ENCODE measurements around the gene PDIA5. TPM values are rescaled to one million over a fixed set of nuclear protein-coding genes. Genes with fewer than 3 reads are reported as not detected.

PDIA5 gene
- total and polyA plus RNA-seq, 9 donors = 11.2 to 58.3 (median 24.3) TPM

DNA sequence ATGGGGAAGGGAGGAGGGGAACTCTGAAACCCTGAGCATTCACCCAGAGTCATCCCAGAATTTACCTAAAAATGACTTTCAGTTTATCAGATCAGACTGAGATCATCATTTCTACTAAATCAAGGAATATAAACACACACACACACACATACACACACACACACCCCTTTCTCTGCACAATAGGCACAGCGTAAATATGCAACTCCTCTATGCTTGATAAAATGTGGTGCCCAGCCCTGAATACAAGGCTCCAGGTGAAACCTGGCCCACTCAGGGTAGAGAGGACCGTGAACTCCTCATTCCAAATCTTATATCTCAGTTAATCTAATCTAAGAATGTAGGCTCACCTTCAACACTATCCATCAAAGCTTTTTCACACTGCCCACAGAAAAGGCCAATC is 103.1 kb downstream of the PDIA5 start:
- Histone ChIP-seq H3K4me3 (no peak overlapping the region), H3K27ac (no peak overlapping the region), H3K36me3 (no peaks in the 10 kb centered on the region), H3K9me3 (no peaks in the 10 kb centered on the region), H3K4me1 (ENCODE audit: insufficient read depth) (no peaks in the 10 kb centered on the region), H3K27me3 (no peaks in the 10 kb centered on the region)
- TF ChIP-seq POLR2A (IDR thresholded peaks at IDR 0.05) = no peak
- no peak for TF ChIP-seq EP300 (IDR thresholded peaks at IDR 0.05)
- TF ChIP-seq, protein P1, sequence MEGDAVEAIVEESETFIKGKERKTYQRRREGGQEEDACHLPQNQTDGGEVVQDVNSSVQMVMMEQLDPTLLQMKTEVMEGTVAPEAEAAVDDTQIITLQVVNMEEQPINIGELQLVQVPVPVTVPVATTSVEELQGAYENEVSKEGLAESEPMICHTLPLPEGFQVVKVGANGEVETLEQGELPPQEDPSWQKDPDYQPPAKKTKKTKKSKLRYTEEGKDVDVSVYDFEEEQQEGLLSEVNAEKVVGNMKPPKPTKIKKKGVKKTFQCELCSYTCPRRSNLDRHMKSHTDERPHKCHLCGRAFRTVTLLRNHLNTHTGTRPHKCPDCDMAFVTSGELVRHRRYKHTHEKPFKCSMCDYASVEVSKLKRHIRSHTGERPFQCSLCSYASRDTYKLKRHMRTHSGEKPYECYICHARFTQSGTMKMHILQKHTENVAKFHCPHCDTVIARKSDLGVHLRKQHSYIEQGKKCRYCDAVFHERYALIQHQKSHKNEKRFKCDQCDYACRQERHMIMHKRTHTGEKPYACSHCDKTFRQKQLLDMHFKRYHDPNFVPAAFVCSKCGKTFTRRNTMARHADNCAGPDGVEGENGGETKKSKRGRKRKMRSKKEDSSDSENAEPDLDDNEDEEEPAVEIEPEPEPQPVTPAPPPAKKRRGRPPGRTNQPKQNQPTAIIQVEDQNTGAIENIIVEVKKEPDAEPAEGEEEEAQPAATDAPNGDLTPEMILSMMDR (IDR thresholded peaks at IDR 0.05) = no peak
- no peak for DNase-seq
- intact Hi-C loops (cut with DNase I) = no loop called here
- WGBS, 3 donors = 52 to 96% (median 52%) methylated on average over 2 of the region's 2 CpGs

DNA sequence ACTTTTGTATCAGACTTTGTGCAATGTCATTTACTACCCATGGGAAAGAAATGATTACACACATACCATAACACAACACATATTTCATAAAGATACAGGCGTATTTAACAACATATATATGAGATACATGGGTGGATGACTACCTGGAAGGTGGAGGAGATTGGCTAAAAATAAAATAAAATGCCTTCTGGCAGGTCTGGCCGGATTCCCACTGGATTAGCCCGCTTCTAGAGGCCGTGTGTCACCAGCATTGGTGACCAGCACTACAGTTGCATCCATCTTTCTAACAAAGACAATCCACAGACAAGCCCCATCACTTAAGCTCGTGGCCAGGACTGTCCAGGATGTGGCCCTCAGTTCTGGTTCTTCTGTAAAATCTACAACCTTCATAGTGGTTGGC is 114.0 kb downstream of the PDIA5 start:
- Histone ChIP-seq H3K4me3 (no peak overlapping the region), H3K36me3 (no peaks in the 10 kb centered on the region), H3K27me3 (no peaks in the 10 kb centered on the region), H3K9me3 (no peaks in the 10 kb centered on the region), H3K27ac (no peak overlapping the region), H3K4me1 (ENCODE audit: insufficient read depth) (no peaks in the 10 kb centered on the region)
- WGBS, 3 donors = 90 to 97% (median 96%) methylated on average over 5 of the region's 5 CpGs
- no peak for DNase-seq
- TF ChIP-seq EP300 (IDR thresholded peaks at IDR 0.05) (no peak), POLR2A (IDR thresholded peaks at IDR 0.05) (no peak)
- TF ChIP-seq, protein P1 (IDR thresholded peaks at IDR 0.05) = no peak
- intact Hi-C loops (cut with DNase I) = no loop called here

DNA sequence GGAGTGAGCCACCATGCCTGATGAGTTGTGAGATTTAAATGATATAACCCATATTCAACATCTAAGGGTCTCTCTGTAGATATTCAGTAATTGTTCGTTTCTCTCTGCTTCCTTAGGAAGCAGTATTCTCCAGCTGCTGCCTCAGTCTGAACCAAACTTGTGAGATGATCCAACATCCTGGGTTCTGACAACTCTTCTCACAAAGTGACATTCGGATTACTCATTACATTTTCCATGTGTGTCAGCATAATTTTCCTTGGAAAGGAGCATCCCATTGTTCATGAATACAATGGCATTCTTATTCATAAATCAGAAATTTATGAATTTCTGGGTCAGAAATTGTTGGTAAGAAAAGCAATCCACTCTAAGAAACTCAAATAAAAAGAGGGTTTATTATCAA is 119.9 kb downstream of the PDIA5 start:
- no peaks in the 10 kb centered on the region for H3K36me3 ChIP-seq
- H3K4me1 ChIP-seq (ENCODE audit: insufficient read depth) = no peaks in the 10 kb centered on the region
- no peak for TF ChIP-seq EP300 (IDR thresholded peaks at IDR 0.05)
- TF ChIP-seq, protein P1 (IDR thresholded peaks at IDR 0.05) = no peak
- TF ChIP-seq POLR2A (IDR thresholded peaks at IDR 0.05) = no peak
- H3K27me3 ChIP-seq = no peaks in the 10 kb centered on the region
- DNase-seq = no peak
- H3K9me3 ChIP-seq = no peaks in the 10 kb centered on the region
- 75 to 87% (median 87%) methylated on average over 2 of the region's 2 CpGs for WGBS, 3 donors
- H3K4me3 ChIP-seq = no peak overlapping the region
- H3K27ac ChIP-seq = no peak overlapping the region
- intact Hi-C loops (cut with DNase I) = no loop called here

DNA sequence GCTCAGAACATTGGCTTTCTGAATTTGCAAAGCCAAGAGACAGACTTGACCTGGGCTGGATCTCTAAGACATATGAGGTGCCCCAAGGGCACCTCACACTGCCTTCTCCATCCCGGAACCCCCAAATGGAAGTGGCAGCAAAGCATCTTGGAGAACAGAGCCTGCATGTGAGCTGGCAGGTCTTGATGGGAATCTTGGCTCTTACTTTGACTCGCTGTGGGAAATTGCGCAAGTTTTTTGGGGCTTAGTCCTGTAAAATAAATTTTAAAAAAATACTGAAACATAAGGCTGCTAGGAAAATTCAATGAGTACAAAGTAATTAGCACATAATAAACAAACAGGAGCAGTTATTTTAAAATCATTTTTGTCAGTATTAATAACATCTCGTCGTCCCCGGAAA is 121.2 kb downstream of the PDIA5 start:
- no peaks in the 10 kb centered on the region for H3K9me3 ChIP-seq
- H3K4me1 ChIP-seq (ENCODE audit: insufficient read depth) = no peaks in the 10 kb centered on the region
- no peak for DNase-seq
- no peaks in the 10 kb centered on the region for H3K36me3 ChIP-seq
- no peak overlapping the region for H3K4me3 ChIP-seq
- intact Hi-C loops (cut with DNase I) = no loop called here
- no peak for TF ChIP-seq EP300 (IDR thresholded peaks at IDR 0.05)
- TF ChIP-seq POLR2A (IDR thresholded peaks at IDR 0.05) = no peak
- TF ChIP-seq, protein P1 (IDR thresholded peaks at IDR 0.05) = no peak
- no peak overlapping the region for H3K27ac ChIP-seq
- 85 to 88% (median 87%) methylated on average over 6 of the region's 6 CpGs for WGBS, 3 donors
- H3K27me3 ChIP-seq = no peaks in the 10 kb centered on the region
